T-helper 2 cell (primary cell): ENCODE results near the gene ARVCF.
A peak's percentile ranks its signal among the peaks of the same experiment; 100 is the strongest.

Experiments
- DNase-seq, 5 experiments: peaks; one replicate each; pipeline versions ENCODE4 v3.0.0 to v3.0.0-alpha.2; 2012 to 2022

The ARVCF gene

GRCh38 chr22:20053407-20054033 is 36.9 kb upstream of the ARVCF start:
- no peak for DNase-seq

GRCh38 chr22:20052309-20053259 is 36.0 kb upstream of the ARVCF start:
- no peak for DNase-seq

- DNase-seq = no peak
Measured at GRCh38 chr22:20051927-20052308, 35.3 kb upstream of the ARVCF start.

GRCh38 chr22:20046730-20047129 is 30.1 kb upstream of the ARVCF start:
- DNase-seq = no peak

- DNase-seq = no peak
Measured at GRCh38 chr22:20044495-20045151, 28.0 kb upstream of the ARVCF start.

GRCh38 chr22:20043997-20044342 is 27.3 kb upstream of the ARVCF start:
- no peak for DNase-seq

GRCh38 chr22:20043057-20043996 is 26.7 kb upstream of the ARVCF start:
- DNase-seq = no peak

- DNase-seq = no peak
Measured at GRCh38 chr22:20040327-20041200, 23.9 kb upstream of the ARVCF start.

- no peak for DNase-seq
Measured at GRCh38 chr22:20039683-20040325, 23.2 kb upstream of the ARVCF start.

- DNase-seq = no peak
Measured at GRCh38 chr22:20038574-20038973, 22.0 kb upstream of the ARVCF start.

GRCh38 chr22:20037419-20037818 is 20.8 kb upstream of the ARVCF start:
- DNase-seq = no peak

- no peak for DNase-seq
Measured at GRCh38 chr22:20036535-20037392, 20.1 kb upstream of the ARVCF start.

GRCh38 chr22:20036084-20036482 is 19.5 kb upstream of the ARVCF start:
- no peak for DNase-seq

- DNase-seq = no peak
Measured at GRCh38 chr22:20035375-20036083, 18.9 kb upstream of the ARVCF start.

- no peak for DNase-seq
Measured at GRCh38 chr22:20034143-20034542, 17.5 kb upstream of the ARVCF start.

GRCh38 chr22:20033045-20033706 is 16.6 kb upstream of the ARVCF start:
- DNase-seq = no peak

- DNase-seq = no peak
Measured at GRCh38 chr22:20032407-20032991, 15.9 kb upstream of the ARVCF start.

- DNase-seq = peak in 4 of 5 experiments; percentile 13 to 59 (median 49)
Measured at GRCh38 chr22:20031732-20032406, 15.2 kb upstream of the ARVCF start.
